Hepatocyte (in vitro differentiated cells): ENCODE data around the gene NCR1. TPM values are rescaled to one million over a fixed set of nuclear protein-coding genes. Genes with fewer than 3 reads are reported as not detected.
"Not testable (repeated sequence)": the region's sequence is repeated elsewhere in the genome, so short reads cannot be mapped to it uniquely, and the experiment has no call there.

Experiments
- DNase-seq: peaks from one replicate; pipeline ENCODE4 v3.0.0-alpha.2; 2016; ENCODE audit warnings: low spot score
- H2AFZ ChIP-seq: fragments of 200-600 bp; sonication (generic); 2 replicates; pipeline ENCODE4 v1.6.0; 2016; ENCODE audit warnings: antibody characterized with exemption, mild to moderate bottlenecking
- H3K27ac ChIP-seq: fragments of 200-600 bp; sonication (generic); 2 replicates; pipeline ENCODE4 v1.5.1; 2016; ENCODE audit warnings: mild to moderate bottlenecking
- H3K27me3 ChIP-seq: fragments of 200-600 bp; sonication (generic); 2 replicates; pipeline ENCODE4 v1.6.1; 2016
- H3K36me3 ChIP-seq: fragments of 200-600 bp; sonication (generic); replicated peaks from 2 replicates; pipeline ENCODE4 v1.5.1; 2016; ENCODE audit warnings: low read depth; ENCODE audit not compliant: insufficient read depth
- H3K4me1 ChIP-seq: fragments of 200-600 bp; sonication (generic); 2 replicates; pipeline ENCODE4 v1.5.1; 2016; ENCODE audit warnings: mild to moderate bottlenecking, moderate library complexity; ENCODE audit not compliant: insufficient read depth
- H3K4me2 ChIP-seq: fragments of 200-600 bp; sonication (generic); 2 replicates; pipeline ENCODE4 v1.6.0; 2016
- H3K4me3 ChIP-seq: fragments of 200-600 bp; sonication (generic); 2 replicates; pipeline ENCODE4 v1.5.1; 2016; ENCODE audit warnings: mild to moderate bottlenecking
- H3K79me2 ChIP-seq: fragments of 200-600 bp; sonication (generic); 2 replicates; pipeline ENCODE4 v1.6.0; 2017; ENCODE audit warnings: mild to moderate bottlenecking
- H3K9me2 ChIP-seq: fragments of 200-600 bp; sonication (generic); replicated peaks from 2 replicates; pipeline ENCODE4 v1.6.0; 2017; ENCODE audit warnings: mild to moderate bottlenecking; ENCODE audit not compliant: insufficient read depth
- H3K9me3 ChIP-seq: fragments of 200-600 bp; sonication (generic); 2 replicates; pipeline ENCODE4 v1.5.1; 2016; ENCODE audit warnings: low read depth, mild to moderate bottlenecking
- H4K20me1 ChIP-seq: fragments of 200-600 bp; sonication (generic); 2 replicates; pipeline ENCODE4 v1.6.0; 2016; ENCODE audit warnings: mild to moderate bottlenecking; ENCODE audit not compliant: insufficient read depth, poor library complexity, severe bottlenecking
- CTCF ChIP-seq: fragments of 200-600 bp; sonication (generic); IDR thresholded peaks from 2 replicates; pipeline ENCODE4 v1.5.1; 2016; ENCODE audit warnings: antibody characterized with exemption, mild to moderate bottlenecking; ENCODE audit not compliant: poor library complexity
- EZH2 ChIP-seq: fragments of 200-600 bp; sonication (generic); IDR thresholded peaks from 2 replicates; pipeline ENCODE4 v1.6.1; 2016; ENCODE audit warnings: antibody characterized with exemption, mild to moderate bottlenecking, borderline replicate concordance
- EZH2phosphoT487 ChIP-seq: fragments of 200-600 bp; sonication (generic); IDR thresholded peaks from one replicate; pipeline ENCODE4 v1.6.1; 2018; ENCODE audit warnings: antibody characterized with exemption, mild to moderate bottlenecking, low read depth, moderate library complexity; ENCODE audit not compliant: unreplicated experiment, severe bottlenecking
- WGBS: methylation state at CpG from one replicate; pipeline ENCODE4 v1.1.6; 2016; ENCODE audit warnings: low lambda C conversion rate; ENCODE audit errors: missing lambda C conversion rate; 5-methylcytosine and 5-hydroxymethylcytosine counted together
- polyA plus RNA-seq: library from polyadenylated mRNA; unstranded; fragments of >200 nt; fragmentation: Nextera tagmentation; extraction: Ambion mirVana; gene quantifications from 2 replicates; pipeline ENCODE4 v1.2.1, GENCODE V29; 2016
- total RNA-seq: library from RNA; depleted of rRNA; stranded (reverse); fragments of >200 nt; gene quantifications from 2 replicates; pipeline ENCODE4 v1.2.3, GENCODE V29; 2014

NCR1 gene
- total and polyA plus RNA-seq, 2 experiments from 2014 or later, result not detected

DNA sequence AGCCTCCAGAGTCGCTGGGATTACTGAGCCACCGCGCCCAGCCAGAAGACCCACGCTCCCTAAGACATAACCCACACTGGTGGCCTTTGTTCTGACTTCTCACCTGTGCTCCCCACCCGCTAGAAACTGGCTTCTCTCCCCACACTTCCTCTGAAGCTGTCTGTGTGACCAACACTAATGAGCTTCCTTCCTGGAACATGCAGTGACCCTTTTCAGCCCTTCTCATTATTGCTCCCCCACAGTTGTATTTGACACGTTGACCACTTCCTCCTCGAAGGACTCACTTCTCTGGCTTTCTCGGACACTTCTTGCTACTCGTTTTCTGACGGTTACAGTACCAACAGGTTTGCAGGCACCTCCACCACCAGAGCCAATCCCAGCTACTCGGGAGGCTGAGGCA lies 10.9 kb downstream of the NCR1 start:
- Histone ChIP-seq H3K9me2 (no peaks in the 10 kb centered on the region), H3K4me2 (no peak overlapping the region), H3K27ac (no peak overlapping the region), H3K4me1 (no peaks in the 10 kb centered on the region), H3K9me3 (no peaks in the 10 kb centered on the region), H3K79me2 (no peaks in the 10 kb centered on the region), H2AFZ (no peak overlapping the region), H3K36me3 (no peaks in the 10 kb centered on the region), H3K27me3 (no peaks in the 10 kb centered on the region), H3K4me3 (no peak overlapping the region), H4K20me1 (no peaks in the 10 kb centered on the region)
- TF ChIP-seq CTCF, result no peak
- no peak for TF ChIP-seq EZH2phosphoT487
- TF ChIP-seq EZH2, result no peak
- no peak for DNase-seq
- 91% methylated on average over 10 of the region's 11 CpGs for WGBS

- no peak for DNase-seq
- Histone ChIP-seq H3K79me2 (no peaks in the 10 kb centered on the region), H3K4me3 (no peak overlapping the region), H3K9me3 (no peaks in the 10 kb centered on the region), H3K4me1 (no peaks in the 10 kb centered on the region), H4K20me1 (no peaks in the 10 kb centered on the region), H3K27ac (no peak overlapping the region), H3K4me2 (no peak overlapping the region), H3K9me2 (no peaks in the 10 kb centered on the region), H2AFZ (no peak overlapping the region), H3K27me3 (no peaks in the 10 kb centered on the region), H3K36me3 (no peaks in the 10 kb centered on the region)
- TF ChIP-seq EZH2 (no peak), CTCF (no peak), EZH2phosphoT487 (no peak)
- WGBS, result 73% methylated on average over 9 of the region's 9 CpGs
Measured at GRCh38 chr19:54918499-54918898, 12.6 kb downstream of the NCR1 start.

GRCh38 chr19:54919646-54920563 lies 14.0 kb downstream of the NCR1 start:
- H3K9me3 ChIP-seq, H3K9me2 ChIP-seq, H2AFZ ChIP-seq, H3K79me2 ChIP-seq, H4K20me1 ChIP-seq, H3K4me3 ChIP-seq, H3K27me3 ChIP-seq, H3K4me1 ChIP-seq, H3K36me3 ChIP-seq, DNase-seq, H3K4me2 ChIP-seq, H3K27ac ChIP-seq: not testable (repeated sequence)
- WGBS, result 42% methylated on average over 23 of the region's 24 CpGs
- TF ChIP-seq CTCF, result peak; percentile 40
